ENCODE data around the gene ALDH1A3.
"Not testable (repeated sequence)": the region's sequence is repeated elsewhere in the genome, so short reads cannot be mapped to it uniquely, and the experiment has no call there.

ALDH1A3 gene

GRCh38 chr15:100844167-100844566 lies 35.5 kb upstream of the ALDH1A3 start:
- no peaks in the 10 kb centered on the region for H3K9me3 ChIP-seq (ENCODE audit: control insufficient read depth, low read length)
- no peak for DNase-seq
- no peaks in the 10 kb centered on the region for H3K4me1 ChIP-seq (ENCODE audit: control insufficient read depth, insufficient read depth, low read length, poor library complexity, severe bottlenecking)
- no peak overlapping the region for H3K27ac ChIP-seq (ENCODE audit: insufficient read depth, low read length, poor library complexity, severe bottlenecking)
- H3K36me3 ChIP-seq (ENCODE audit: control insufficient read depth, insufficient read depth, low read length): no peaks in the 10 kb centered on the region
- peaks cover 2% of the 10 kb centered on the region for H3K27me3 ChIP-seq (replicated peaks; ENCODE audit: control insufficient read depth, insufficient read depth, low read length, poor library complexity, severe bottlenecking)
- H3K4me3 ChIP-seq (ENCODE audit: insufficient read depth, low read depth, low read length, poor library complexity, severe bottlenecking): no peak overlapping the region

- H3K9me3 ChIP-seq (ENCODE audit: control insufficient read depth, low read length): no peaks in the 10 kb centered on the region
- H3K36me3 ChIP-seq (ENCODE audit: control insufficient read depth, insufficient read depth, low read length): no peaks in the 10 kb centered on the region
- H3K4me1 ChIP-seq (ENCODE audit: control insufficient read depth, insufficient read depth, low read length, poor library complexity, severe bottlenecking): no peaks in the 10 kb centered on the region
- DNase-seq: no peak
- H3K27me3 ChIP-seq (replicated peaks; ENCODE audit: control insufficient read depth, insufficient read depth, low read length, poor library complexity, severe bottlenecking): peaks cover 3% of the 10 kb centered on the region
- no peak overlapping the region for H3K27ac ChIP-seq (ENCODE audit: insufficient read depth, low read length, poor library complexity, severe bottlenecking)
- no peak overlapping the region for H3K4me3 ChIP-seq (ENCODE audit: insufficient read depth, low read depth, low read length, poor library complexity, severe bottlenecking)
Measured at GRCh38 chr15:100844778-100845177, 34.9 kb upstream of the ALDH1A3 start.

DNA sequence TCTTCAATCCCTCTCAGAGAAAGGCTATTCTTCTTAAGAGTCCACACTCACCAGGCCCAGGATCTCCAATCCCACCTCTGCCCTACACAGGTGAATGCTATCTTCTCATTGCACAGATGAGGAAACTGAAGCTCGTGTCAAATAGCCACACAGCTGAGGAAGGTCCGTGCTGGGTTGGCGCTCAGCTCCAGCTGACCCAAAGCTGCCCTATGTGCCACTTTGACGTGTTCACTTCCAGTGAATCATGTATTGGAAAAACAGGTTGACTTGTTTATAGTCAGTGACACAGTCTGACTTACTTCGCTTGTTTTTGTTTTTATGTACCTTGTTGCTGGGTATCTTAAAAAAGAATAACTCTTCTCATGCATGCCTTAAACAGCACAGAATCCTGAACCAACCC lies 32.4 kb upstream of the ALDH1A3 start:
- Histone ChIP-seq H3K27ac (ENCODE audit: insufficient read depth, low read length, poor library complexity, severe bottlenecking) (no peak overlapping the region), H3K4me3 (ENCODE audit: insufficient read depth, low read depth, low read length, poor library complexity, severe bottlenecking) (no peak overlapping the region), H3K36me3 (ENCODE audit: control insufficient read depth, insufficient read depth, low read length) (no peaks in the 10 kb centered on the region), H3K9me3 (ENCODE audit: control insufficient read depth, low read length) (no peaks in the 10 kb centered on the region), H3K27me3 (replicated peaks; ENCODE audit: control insufficient read depth, insufficient read depth, low read length, poor library complexity, severe bottlenecking) (peaks cover 3% of the 10 kb centered on the region), H3K4me1 (ENCODE audit: control insufficient read depth, insufficient read depth, low read length, poor library complexity, severe bottlenecking) (no peaks in the 10 kb centered on the region)
- no peak for DNase-seq

DNA sequence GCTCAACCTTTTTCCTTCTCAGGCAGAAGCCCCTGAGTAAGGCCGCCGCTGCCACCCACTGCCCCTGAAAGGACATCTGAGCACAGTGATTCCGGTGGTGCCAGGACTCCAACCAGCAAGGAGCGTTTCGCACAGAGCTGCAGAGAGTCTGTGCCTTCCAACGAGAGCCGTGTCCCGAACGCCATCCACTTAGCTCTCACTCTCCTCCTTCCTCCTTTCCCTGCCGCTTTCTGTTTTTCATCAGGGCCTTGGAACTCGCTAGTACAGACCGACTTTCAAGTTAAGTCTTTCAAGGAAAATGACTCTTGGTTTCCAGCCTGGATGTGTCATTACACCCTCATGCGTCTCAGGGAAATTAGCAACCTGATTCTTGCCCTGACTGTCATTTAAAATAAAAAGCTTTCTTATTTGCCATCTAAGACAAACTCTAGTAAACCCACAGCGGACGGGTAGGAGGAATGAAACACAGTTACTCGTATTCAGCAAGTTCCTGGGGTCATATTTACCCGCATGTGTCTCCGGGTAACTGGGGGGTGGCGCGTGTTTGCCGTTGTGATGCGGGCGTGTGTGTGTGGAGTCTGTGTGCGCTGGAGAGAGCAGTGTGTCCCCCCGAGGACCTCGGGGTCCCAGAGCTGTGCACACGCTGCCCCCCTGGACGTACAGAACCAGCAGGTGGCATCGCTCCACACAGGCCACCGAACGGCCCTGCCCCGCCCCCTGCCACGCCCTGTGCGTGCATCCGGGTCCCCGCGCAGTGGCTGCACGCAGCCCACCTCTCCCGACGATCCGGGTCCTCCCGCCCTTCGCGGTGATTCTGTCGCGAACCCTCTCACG lies 30.4 kb upstream of the ALDH1A3 start:
- Histone ChIP-seq H3K4me3 (ENCODE audit: insufficient read depth, low read depth, low read length, poor library complexity, severe bottlenecking) (peak overlapping the region; percentile 58), H3K36me3 (ENCODE audit: control insufficient read depth, insufficient read depth, low read length) (no peaks in the 10 kb centered on the region), H3K27ac (ENCODE audit: insufficient read depth, low read length, poor library complexity, severe bottlenecking) (no peak overlapping the region), H3K27me3 (replicated peaks; ENCODE audit: control insufficient read depth, insufficient read depth, low read length, poor library complexity, severe bottlenecking) (peaks cover 3% of the 10 kb centered on the region), H3K4me1 (ENCODE audit: control insufficient read depth, insufficient read depth, low read length, poor library complexity, severe bottlenecking) (no peaks in the 10 kb centered on the region), H3K9me3 (ENCODE audit: control insufficient read depth, low read length) (no peaks in the 10 kb centered on the region)
- peak in 2 of 3 donors; percentile 7 to 14 for DNase-seq

- peaks cover 3% of the 10 kb centered on the region for H3K27me3 ChIP-seq (replicated peaks; ENCODE audit: control insufficient read depth, insufficient read depth, low read length, poor library complexity, severe bottlenecking)
- H3K4me1 ChIP-seq (ENCODE audit: control insufficient read depth, insufficient read depth, low read length, poor library complexity, severe bottlenecking): no peaks in the 10 kb centered on the region
- peak overlapping the region; percentile 58 for H3K4me3 ChIP-seq (ENCODE audit: insufficient read depth, low read depth, low read length, poor library complexity, severe bottlenecking)
- DNase-seq: no peak
- no peaks in the 10 kb centered on the region for H3K36me3 ChIP-seq (ENCODE audit: control insufficient read depth, insufficient read depth, low read length)
- no peak overlapping the region for H3K27ac ChIP-seq (ENCODE audit: insufficient read depth, low read length, poor library complexity, severe bottlenecking)
- no peaks in the 10 kb centered on the region for H3K9me3 ChIP-seq (ENCODE audit: control insufficient read depth, low read length)
Measured at GRCh38 chr15:100849855-100850218, 29.8 kb upstream of the ALDH1A3 start.

GRCh38 chr15:100851428-100852015 lies 28.1 kb upstream of the ALDH1A3 start:
- not testable (repeated sequence) for H3K36me3 ChIP-seq (ENCODE audit: control insufficient read depth, insufficient read depth, low read length); H3K27ac ChIP-seq (ENCODE audit: insufficient read depth, low read length, poor library complexity, severe bottlenecking); DNase-seq; H3K4me1 ChIP-seq (ENCODE audit: control insufficient read depth, insufficient read depth, low read length, poor library complexity, severe bottlenecking); H3K27me3 ChIP-seq (replicated peaks; ENCODE audit: control insufficient read depth, insufficient read depth, low read length, poor library complexity, severe bottlenecking); H3K9me3 ChIP-seq (ENCODE audit: control insufficient read depth, low read length); H3K4me3 ChIP-seq (ENCODE audit: insufficient read depth, low read depth, low read length, poor library complexity, severe bottlenecking)

GRCh38 chr15:100852630-100853029 lies 27.0 kb upstream of the ALDH1A3 start:
- Histone ChIP-seq H3K4me3 (ENCODE audit: insufficient read depth, low read depth, low read length, poor library complexity, severe bottlenecking) (no peak overlapping the region), H3K27me3 (replicated peaks; ENCODE audit: control insufficient read depth, insufficient read depth, low read length, poor library complexity, severe bottlenecking) (peaks cover 3% of the 10 kb centered on the region), H3K36me3 (ENCODE audit: control insufficient read depth, insufficient read depth, low read length) (no peaks in the 10 kb centered on the region), H3K27ac (ENCODE audit: insufficient read depth, low read length, poor library complexity, severe bottlenecking) (no peak overlapping the region), H3K9me3 (ENCODE audit: control insufficient read depth, low read length) (no peaks in the 10 kb centered on the region), H3K4me1 (ENCODE audit: control insufficient read depth, insufficient read depth, low read length, poor library complexity, severe bottlenecking) (no peaks in the 10 kb centered on the region)
- DNase-seq: no peak

GRCh38 chr15:100853676-100854440 lies 25.8 kb upstream of the ALDH1A3 start:
- H3K4me1 ChIP-seq (ENCODE audit: control insufficient read depth, insufficient read depth, low read length, poor library complexity, severe bottlenecking): no peaks in the 10 kb centered on the region
- H3K36me3 ChIP-seq (ENCODE audit: control insufficient read depth, insufficient read depth, low read length): no peaks in the 10 kb centered on the region
- no peaks in the 10 kb centered on the region for H3K9me3 ChIP-seq (ENCODE audit: control insufficient read depth, low read length)
- no peak for DNase-seq
- peaks cover 3% of the 10 kb centered on the region for H3K27me3 ChIP-seq (replicated peaks; ENCODE audit: control insufficient read depth, insufficient read depth, low read length, poor library complexity, severe bottlenecking)
- H3K27ac ChIP-seq (ENCODE audit: insufficient read depth, low read length, poor library complexity, severe bottlenecking): no peak overlapping the region
- no peak overlapping the region for H3K4me3 ChIP-seq (ENCODE audit: insufficient read depth, low read depth, low read length, poor library complexity, severe bottlenecking)

DNA sequence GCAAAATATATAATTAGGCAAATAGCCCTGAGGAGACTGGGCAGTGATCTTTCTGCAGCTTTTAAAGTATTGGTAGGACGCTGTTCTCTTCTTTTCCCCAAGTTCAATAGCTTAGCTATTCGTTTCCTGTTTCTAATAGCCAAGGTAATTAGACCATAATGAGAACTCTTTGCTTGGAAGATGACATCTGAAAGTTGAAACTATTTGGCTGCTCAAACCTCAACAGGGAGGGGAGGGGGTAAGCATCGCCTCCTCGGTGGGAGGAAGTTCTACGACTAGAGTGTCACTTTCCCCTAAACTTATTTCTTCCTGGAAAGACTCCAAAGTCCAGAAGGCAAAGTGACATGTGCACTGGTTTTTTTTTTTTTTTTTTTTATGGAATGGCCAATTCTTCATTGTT lies 22.8 kb upstream of the ALDH1A3 start:
- Histone ChIP-seq H3K4me1 (ENCODE audit: control insufficient read depth, insufficient read depth, low read length, poor library complexity, severe bottlenecking) (no peaks in the 10 kb centered on the region), H3K4me3 (ENCODE audit: insufficient read depth, low read depth, low read length, poor library complexity, severe bottlenecking) (no peak overlapping the region), H3K36me3 (ENCODE audit: control insufficient read depth, insufficient read depth, low read length) (no peaks in the 10 kb centered on the region), H3K27me3 (replicated peaks; ENCODE audit: control insufficient read depth, insufficient read depth, low read length, poor library complexity, severe bottlenecking) (no peaks in the 10 kb centered on the region), H3K27ac (ENCODE audit: insufficient read depth, low read length, poor library complexity, severe bottlenecking) (no peak overlapping the region), H3K9me3 (ENCODE audit: control insufficient read depth, low read length) (no peaks in the 10 kb centered on the region)
- DNase-seq: no peak

DNA sequence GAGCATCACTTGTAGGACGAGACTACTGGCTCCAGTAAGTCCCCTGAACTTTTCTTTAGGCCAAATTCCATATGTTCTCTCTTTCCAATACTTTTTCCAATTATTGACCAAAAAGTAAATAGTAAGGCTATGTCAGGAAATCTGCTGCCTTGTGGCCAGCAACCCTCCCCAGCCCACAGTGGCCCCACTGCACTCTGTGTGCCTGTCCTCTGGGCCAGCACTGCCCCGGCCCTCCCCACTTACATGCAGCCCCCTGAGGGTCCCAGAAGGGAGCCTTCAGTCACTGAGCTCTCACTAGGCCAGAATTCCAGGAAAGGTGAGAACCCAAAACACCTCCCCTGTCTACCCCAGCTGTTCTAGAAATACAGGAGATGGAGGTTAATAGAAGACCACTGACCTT lies 21.3 kb upstream of the ALDH1A3 start:
- no peak overlapping the region for H3K27ac ChIP-seq (ENCODE audit: insufficient read depth, low read length, poor library complexity, severe bottlenecking)
- H3K27me3 ChIP-seq (replicated peaks; ENCODE audit: control insufficient read depth, insufficient read depth, low read length, poor library complexity, severe bottlenecking): no peaks in the 10 kb centered on the region
- H3K4me3 ChIP-seq (ENCODE audit: insufficient read depth, low read depth, low read length, poor library complexity, severe bottlenecking): no peak overlapping the region
- DNase-seq: no peak
- H3K9me3 ChIP-seq (ENCODE audit: control insufficient read depth, low read length): no peaks in the 10 kb centered on the region
- H3K4me1 ChIP-seq (ENCODE audit: control insufficient read depth, insufficient read depth, low read length, poor library complexity, severe bottlenecking): no peaks in the 10 kb centered on the region
- H3K36me3 ChIP-seq (ENCODE audit: control insufficient read depth, insufficient read depth, low read length): no peaks in the 10 kb centered on the region
